Measurements from ENCODE around the gene RNF220.

DNA sequence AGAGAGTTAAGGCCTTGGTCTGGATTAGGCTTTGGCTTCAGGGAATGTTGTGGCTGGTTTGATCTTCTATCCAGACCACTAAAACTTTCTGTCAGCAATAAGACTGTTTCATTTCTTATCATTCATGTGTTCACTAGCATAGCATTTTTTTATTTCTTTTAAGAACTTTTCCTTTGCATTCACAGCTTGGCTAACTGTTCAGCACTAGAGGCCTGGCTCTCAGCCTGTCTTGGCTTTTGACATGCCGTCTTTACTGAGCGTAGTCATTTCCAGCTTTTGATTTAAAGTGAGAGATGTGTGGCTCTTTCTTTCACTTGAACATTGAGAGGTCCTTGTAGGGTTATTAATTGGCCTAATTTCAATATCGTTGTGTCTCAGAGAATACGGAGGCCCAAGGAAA is 62.5 kb downstream of the RNF220 start:
- TF ChIP-seq, protein P1, sequence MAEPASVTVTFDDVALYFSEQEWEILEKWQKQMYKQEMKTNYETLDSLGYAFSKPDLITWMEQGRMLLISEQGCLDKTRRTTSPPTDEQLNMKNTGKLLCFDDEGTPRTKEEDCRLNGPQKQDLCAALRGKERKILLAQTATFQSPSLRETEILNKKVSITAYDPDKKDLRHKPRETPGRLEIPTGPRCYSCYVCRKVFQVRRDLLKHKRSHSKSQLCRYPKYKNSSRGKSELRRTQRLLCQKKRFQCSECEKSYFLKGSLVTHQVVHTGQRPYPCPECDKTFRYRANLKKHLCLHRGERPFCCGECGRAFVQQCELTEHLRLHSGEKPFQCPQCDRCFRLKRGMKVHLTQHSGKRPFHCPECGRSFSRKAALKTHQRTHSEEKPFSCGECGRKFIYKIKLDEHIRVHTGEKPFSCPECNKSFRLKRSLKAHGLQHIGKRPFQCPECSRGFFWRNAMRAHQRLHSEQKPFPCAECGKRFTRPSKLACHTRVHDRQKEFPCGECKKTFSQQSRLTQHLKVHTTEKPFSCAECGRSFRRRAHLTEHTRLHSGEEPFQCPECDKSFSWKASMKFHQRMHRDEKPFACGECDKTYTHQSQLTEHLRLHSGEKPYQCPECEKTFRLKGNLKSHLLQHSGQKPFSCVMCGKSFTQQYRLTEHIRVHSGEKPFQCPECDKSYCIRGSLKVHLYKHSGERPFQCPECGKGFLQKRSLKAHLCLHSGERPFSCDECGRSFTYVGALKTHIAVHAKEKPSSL (CRISPR knock-in tag; conservative IDR thresholded peaks at IDR 0.05), result no peak
- TF ChIP-seq, protein P2, sequence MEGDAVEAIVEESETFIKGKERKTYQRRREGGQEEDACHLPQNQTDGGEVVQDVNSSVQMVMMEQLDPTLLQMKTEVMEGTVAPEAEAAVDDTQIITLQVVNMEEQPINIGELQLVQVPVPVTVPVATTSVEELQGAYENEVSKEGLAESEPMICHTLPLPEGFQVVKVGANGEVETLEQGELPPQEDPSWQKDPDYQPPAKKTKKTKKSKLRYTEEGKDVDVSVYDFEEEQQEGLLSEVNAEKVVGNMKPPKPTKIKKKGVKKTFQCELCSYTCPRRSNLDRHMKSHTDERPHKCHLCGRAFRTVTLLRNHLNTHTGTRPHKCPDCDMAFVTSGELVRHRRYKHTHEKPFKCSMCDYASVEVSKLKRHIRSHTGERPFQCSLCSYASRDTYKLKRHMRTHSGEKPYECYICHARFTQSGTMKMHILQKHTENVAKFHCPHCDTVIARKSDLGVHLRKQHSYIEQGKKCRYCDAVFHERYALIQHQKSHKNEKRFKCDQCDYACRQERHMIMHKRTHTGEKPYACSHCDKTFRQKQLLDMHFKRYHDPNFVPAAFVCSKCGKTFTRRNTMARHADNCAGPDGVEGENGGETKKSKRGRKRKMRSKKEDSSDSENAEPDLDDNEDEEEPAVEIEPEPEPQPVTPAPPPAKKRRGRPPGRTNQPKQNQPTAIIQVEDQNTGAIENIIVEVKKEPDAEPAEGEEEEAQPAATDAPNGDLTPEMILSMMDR (IDR thresholded peaks at IDR 0.05), result no peak
- TF ChIP-seq, protein P3, sequence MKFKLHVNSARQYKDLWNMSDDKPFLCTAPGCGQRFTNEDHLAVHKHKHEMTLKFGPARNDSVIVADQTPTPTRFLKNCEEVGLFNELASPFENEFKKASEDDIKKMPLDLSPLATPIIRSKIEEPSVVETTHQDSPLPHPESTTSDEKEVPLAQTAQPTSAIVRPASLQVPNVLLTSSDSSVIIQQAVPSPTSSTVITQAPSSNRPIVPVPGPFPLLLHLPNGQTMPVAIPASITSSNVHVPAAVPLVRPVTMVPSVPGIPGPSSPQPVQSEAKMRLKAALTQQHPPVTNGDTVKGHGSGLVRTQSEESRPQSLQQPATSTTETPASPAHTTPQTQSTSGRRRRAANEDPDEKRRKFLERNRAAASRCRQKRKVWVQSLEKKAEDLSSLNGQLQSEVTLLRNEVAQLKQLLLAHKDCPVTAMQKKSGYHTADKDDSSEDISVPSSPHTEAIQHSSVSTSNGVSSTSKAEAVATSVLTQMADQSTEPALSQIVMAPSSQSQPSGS (CRISPR knock-in tag; IDR thresholded peaks at IDR 0.05; ENCODE audit: borderline replicate concordance, low read depth), result no peak
- TF ChIP-seq SP1 (CRISPR knock-in tag; conservative IDR thresholded peaks at IDR 0.05) (no peak), ZNF671 (CRISPR knock-in tag; IDR thresholded peaks at IDR 0.05) (no peak), ELF4 (CRISPR knock-in tag; IDR thresholded peaks at IDR 0.05; ENCODE audit: low read depth) (no peak), ZNF232 (CRISPR knock-in tag; IDR thresholded peaks at IDR 0.05) (no peak), ZNF121 (CRISPR knock-in tag; IDR thresholded peaks at IDR 0.05) (no peak)

Data from WTC11 (cell line).